ENCODE results near the gene ARHGAP33. TPM values are rescaled to one million over a fixed set of nuclear protein-coding genes. Genes with fewer than 3 reads are reported as not detected.

The ARHGAP33 gene
- polyA plus RNA-seq, 1 donor (not counting 4 experiments of a cell fraction or from before 2014, with no cell fraction given): 0.49 TPM

DNA sequence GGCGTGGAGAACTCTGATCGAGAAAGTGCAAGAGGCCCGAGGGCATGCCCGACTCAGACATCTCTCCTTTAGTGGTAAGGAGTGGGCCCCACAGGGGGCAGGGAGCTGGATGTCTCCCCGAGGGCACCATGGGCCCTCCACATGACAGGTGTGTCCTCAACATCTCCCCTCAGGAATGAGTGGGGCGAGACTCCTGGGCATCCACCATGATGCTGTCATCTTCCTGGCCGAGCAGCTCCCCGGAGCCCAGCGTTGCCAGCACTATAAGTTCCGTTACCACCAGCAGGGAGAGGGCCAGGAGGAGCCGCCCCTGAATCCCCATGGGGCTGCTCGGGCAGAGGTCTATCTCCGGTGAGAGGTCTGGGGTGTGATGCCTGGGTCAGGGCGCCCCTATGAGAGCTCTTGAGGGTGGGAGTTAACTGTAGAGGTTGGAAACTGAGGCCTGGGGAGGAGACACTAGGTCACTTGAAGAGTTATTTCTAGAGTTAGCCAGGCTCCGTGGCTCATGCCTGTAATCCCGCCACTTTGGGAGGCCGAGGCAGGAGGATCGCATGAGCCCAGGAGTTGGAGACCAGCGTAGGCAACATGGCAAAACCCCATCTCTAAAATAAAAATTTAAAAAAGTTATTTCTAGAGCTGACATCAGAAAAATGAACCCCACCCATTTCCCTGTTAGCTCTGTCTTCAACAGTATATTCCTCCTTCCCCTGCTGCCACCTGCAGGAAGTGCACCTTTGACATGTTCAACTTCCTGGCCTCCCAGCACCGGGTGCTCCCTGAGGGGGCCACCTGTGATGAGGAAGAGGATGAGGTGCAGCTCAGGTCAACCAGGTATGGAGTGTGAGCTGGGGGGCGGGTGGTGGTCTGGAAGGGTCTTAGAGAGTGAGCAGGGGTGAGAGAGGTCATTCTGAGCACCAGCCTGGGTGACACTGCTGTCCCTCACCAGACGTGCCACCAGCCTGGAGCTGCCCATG, 38.2 kb upstream of the ARHGAP33 start:
- FAIRE-seq (no peak), DNase-seq (ENCODE audit: low read depth, low spot score) (no peak)
- H3K79me2 ChIP-seq (ENCODE audit: control insufficient read depth, insufficient read depth, low read length): no peaks in the 10 kb centered on the region
- no peak overlapping the region for H3K9ac ChIP-seq (ENCODE audit: control insufficient read depth, extremely low read depth, insufficient read depth, low read length)
- no peak overlapping the region for H3K4me3 ChIP-seq (ENCODE audit: control insufficient read depth in 2 of 3, extremely low read depth in 1 of 3, insufficient read depth in 2 of 3, low read depth in 1 of 3, low read length in 3 of 3)
- H3K36me3 ChIP-seq (ENCODE audit: control insufficient read depth in 2 of 2, extremely low read depth in 1 of 2, insufficient read depth in 2 of 2, low read length in 2 of 2): peaks cover 41 to 53% of the 10 kb centered on the region in 2 experiments
- no peaks in the 10 kb centered on the region for H3K9me3 ChIP-seq (ENCODE audit: control insufficient read depth, low read depth, low read length)
- H4K20me1 ChIP-seq (ENCODE audit: control insufficient read depth, extremely low read depth, insufficient read depth, low read length): peaks cover 6% of the 10 kb centered on the region
- TF ChIP-seq, protein P1, sequence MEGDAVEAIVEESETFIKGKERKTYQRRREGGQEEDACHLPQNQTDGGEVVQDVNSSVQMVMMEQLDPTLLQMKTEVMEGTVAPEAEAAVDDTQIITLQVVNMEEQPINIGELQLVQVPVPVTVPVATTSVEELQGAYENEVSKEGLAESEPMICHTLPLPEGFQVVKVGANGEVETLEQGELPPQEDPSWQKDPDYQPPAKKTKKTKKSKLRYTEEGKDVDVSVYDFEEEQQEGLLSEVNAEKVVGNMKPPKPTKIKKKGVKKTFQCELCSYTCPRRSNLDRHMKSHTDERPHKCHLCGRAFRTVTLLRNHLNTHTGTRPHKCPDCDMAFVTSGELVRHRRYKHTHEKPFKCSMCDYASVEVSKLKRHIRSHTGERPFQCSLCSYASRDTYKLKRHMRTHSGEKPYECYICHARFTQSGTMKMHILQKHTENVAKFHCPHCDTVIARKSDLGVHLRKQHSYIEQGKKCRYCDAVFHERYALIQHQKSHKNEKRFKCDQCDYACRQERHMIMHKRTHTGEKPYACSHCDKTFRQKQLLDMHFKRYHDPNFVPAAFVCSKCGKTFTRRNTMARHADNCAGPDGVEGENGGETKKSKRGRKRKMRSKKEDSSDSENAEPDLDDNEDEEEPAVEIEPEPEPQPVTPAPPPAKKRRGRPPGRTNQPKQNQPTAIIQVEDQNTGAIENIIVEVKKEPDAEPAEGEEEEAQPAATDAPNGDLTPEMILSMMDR (optimal IDR thresholded peaks at IDR 0.05 in 1 of 3, IDR thresholded peaks at IDR 0.05 in 1 of 3, conservative IDR thresholded peaks at IDR 0.05 in 1 of 3; ENCODE audit: extremely low read depth in 1 of 3, insufficient read depth in 2 of 3, low read length in 3 of 3): peak; percentile 27 to 34 (median 33)
- TF ChIP-seq EZH2 (IDR thresholded peaks at IDR 0.05; ENCODE audit: low read length): no peak
- no peaks in the 10 kb centered on the region for H3K9me1 ChIP-seq (ENCODE audit: control insufficient read depth, extremely low read depth, insufficient read depth, low read length)
- H2AFZ ChIP-seq (ENCODE audit: control insufficient read depth, low read length): no peak overlapping the region
- dilution Hi-C loops (cut with MboI; ENCODE audit: extremely low pct_ligation_motif_present, low sequenced_read_pairs): no loop called here
- H3K27ac ChIP-seq (ENCODE audit: control insufficient read depth, insufficient read depth, low read length): no peak overlapping the region
- no peak overlapping the region for H3K4me2 ChIP-seq (ENCODE audit: control insufficient read depth, extremely low read depth, insufficient read depth, low read depth, low read length)
- no peaks in the 10 kb centered on the region for H3K27me3 ChIP-seq (ENCODE audit: control insufficient read depth, extremely low read depth, insufficient read depth, low read length)
- peaks cover 8% of the 10 kb centered on the region for H3K4me1 ChIP-seq (ENCODE audit: control insufficient read depth, extremely low read depth, insufficient read depth, low read length)

DNA sequence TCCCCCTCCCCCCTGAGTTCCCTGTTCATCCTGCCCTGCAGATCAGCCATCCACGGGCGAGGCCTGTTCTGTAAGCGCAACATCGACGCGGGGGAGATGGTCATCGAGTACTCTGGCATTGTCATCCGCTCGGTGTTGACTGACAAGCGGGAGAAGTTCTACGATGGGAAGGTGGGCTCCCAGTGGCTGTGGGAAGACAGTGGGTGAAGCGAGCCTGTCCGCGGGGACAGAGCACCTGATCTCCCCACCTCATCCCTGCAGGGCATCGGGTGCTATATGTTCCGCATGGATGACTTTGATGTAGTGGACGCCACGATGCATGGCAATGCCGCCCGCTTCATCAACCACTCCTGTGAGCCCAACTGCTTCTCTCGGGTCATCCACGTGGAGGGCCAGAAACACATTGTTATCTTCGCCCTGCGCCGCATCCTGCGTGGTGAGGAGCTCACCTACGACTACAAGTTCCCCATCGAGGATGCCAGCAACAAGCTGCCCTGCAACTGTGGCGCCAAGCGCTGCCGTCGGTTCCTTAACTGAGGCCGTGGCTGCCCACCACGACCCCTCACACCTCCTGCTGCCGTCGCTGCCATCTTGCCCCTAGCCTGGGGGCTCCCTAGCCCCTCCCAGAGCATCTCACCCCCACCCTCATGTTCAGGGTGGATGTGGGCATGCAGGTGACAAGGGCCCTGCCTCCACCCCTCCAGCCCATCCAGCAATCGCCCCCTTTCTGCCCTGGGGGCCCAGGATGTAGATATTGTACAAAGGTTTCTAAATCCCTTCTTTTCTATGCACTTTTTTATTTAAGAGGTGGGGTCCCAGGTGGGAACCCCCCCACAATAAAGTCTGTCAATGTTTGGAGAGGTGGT, 37.1 kb upstream of the ARHGAP33 start:
- Histone ChIP-seq H3K9ac (ENCODE audit: control insufficient read depth, extremely low read depth, insufficient read depth, low read length) (no peak overlapping the region), H3K4me1 (ENCODE audit: control insufficient read depth, extremely low read depth, insufficient read depth, low read length) (peaks cover 8% of the 10 kb centered on the region), H2AFZ (ENCODE audit: control insufficient read depth, low read length) (no peak overlapping the region), H3K27me3 (ENCODE audit: control insufficient read depth, extremely low read depth, insufficient read depth, low read length) (no peaks in the 10 kb centered on the region), H4K20me1 (ENCODE audit: control insufficient read depth, extremely low read depth, insufficient read depth, low read length) (peaks cover 6% of the 10 kb centered on the region), H3K4me2 (ENCODE audit: control insufficient read depth, extremely low read depth, insufficient read depth, low read depth, low read length) (no peak overlapping the region), H3K9me1 (ENCODE audit: control insufficient read depth, extremely low read depth, insufficient read depth, low read length) (no peaks in the 10 kb centered on the region), H3K27ac (ENCODE audit: control insufficient read depth, insufficient read depth, low read length) (no peak overlapping the region), H3K36me3 (ENCODE audit: control insufficient read depth in 2 of 2, extremely low read depth in 1 of 2, insufficient read depth in 2 of 2, low read length in 2 of 2) (peaks cover 41 to 47% of the 10 kb centered on the region in 2 experiments), H3K4me3 (ENCODE audit: control insufficient read depth in 2 of 3, extremely low read depth in 1 of 3, insufficient read depth in 2 of 3, low read depth in 1 of 3, low read length in 3 of 3) (no peak overlapping the region), H3K9me3 (ENCODE audit: control insufficient read depth, low read depth, low read length) (no peaks in the 10 kb centered on the region), H3K79me2 (ENCODE audit: control insufficient read depth, insufficient read depth, low read length) (no peaks in the 10 kb centered on the region)
- FAIRE-seq (no peak), DNase-seq (ENCODE audit: low read depth, low spot score) (no peak)
- TF ChIP-seq, protein P1 (optimal IDR thresholded peaks at IDR 0.05 in 1 of 3, IDR thresholded peaks at IDR 0.05 in 1 of 3, conservative IDR thresholded peaks at IDR 0.05 in 1 of 3; ENCODE audit: extremely low read depth in 1 of 3, insufficient read depth in 2 of 3, low read length in 3 of 3): no peak
- no peak for TF ChIP-seq EZH2 (IDR thresholded peaks at IDR 0.05; ENCODE audit: low read length)
- dilution Hi-C loops (cut with MboI; ENCODE audit: extremely low pct_ligation_motif_present, low sequenced_read_pairs): no loop called here
